WERI-Rb-1 (cell line): ENCODE data around the gene ALG9.

ENCODE experiments used
- DNase-seq: peaks from one replicate; pipeline ENCODE4 v3.0.0-alpha.2; 2020
- H3K27ac ChIP-seq: fragments of 250-450 bp; sonication (Bioruptor Pico); 2 replicates; pipeline ENCODE4 v1.5.1; 2020; ENCODE audit warnings: mild to moderate bottlenecking, moderate library complexity
- H3K27me3 ChIP-seq: fragments of 250-450 bp; sonication (Bioruptor Pico); 2 replicates; pipeline ENCODE4 v1.5.1; 2021; ENCODE audit warnings: mild to moderate bottlenecking, low read depth, moderate library complexity; ENCODE audit not compliant: insufficient read depth, severe bottlenecking
- H3K36me3 ChIP-seq: fragments of 250-450 bp; sonication (Bioruptor Pico); 2 replicates; pipeline ENCODE4 v1.5.1; 2020; ENCODE audit warnings: mild to moderate bottlenecking, moderate library complexity
- H3K4me3 ChIP-seq: 2 replicates; pipeline ENCODE4 v1.5.1; 2011; ENCODE audit warnings: low read depth, mild to moderate bottlenecking, control low read depth, low read length
- H3K9me3 ChIP-seq: fragments of 250-450 bp; sonication (Bioruptor Pico); 2 replicates; pipeline ENCODE4 v1.5.1; 2021; ENCODE audit warnings: mild to moderate bottlenecking, moderate library complexity; ENCODE audit not compliant: severe bottlenecking
- CTCF ChIP-seq: IDR thresholded peaks from 2 replicates; pipeline ENCODE4 v1.5.1; 2011; ENCODE audit warnings: low read depth, mild to moderate bottlenecking, control low read depth, inconsistent platforms, low read length

ALG9 gene

GRCh38 chr11:111845276-111846028 is 25.9 kb downstream of the ALG9 start:
- no peak for TF ChIP-seq CTCF
- no peak overlapping the region for H3K27ac ChIP-seq
- DNase-seq, result no peak
- no peak overlapping the region for H3K4me3 ChIP-seq
- H3K36me3 ChIP-seq, result peaks cover 17% of the 10 kb centered on the region
- H3K9me3 ChIP-seq, result no peaks in the 10 kb centered on the region
- no peaks in the 10 kb centered on the region for H3K27me3 ChIP-seq

GRCh38 chr11:111843661-111844060 is 27.7 kb downstream of the ALG9 start:
- H3K4me3 ChIP-seq, result no peak overlapping the region
- H3K27me3 ChIP-seq, result no peaks in the 10 kb centered on the region
- no peak overlapping the region for H3K27ac ChIP-seq
- no peak for DNase-seq
- TF ChIP-seq CTCF, result no peak
- H3K9me3 ChIP-seq, result no peaks in the 10 kb centered on the region
- H3K36me3 ChIP-seq, result peaks cover 14% of the 10 kb centered on the region

DNA sequence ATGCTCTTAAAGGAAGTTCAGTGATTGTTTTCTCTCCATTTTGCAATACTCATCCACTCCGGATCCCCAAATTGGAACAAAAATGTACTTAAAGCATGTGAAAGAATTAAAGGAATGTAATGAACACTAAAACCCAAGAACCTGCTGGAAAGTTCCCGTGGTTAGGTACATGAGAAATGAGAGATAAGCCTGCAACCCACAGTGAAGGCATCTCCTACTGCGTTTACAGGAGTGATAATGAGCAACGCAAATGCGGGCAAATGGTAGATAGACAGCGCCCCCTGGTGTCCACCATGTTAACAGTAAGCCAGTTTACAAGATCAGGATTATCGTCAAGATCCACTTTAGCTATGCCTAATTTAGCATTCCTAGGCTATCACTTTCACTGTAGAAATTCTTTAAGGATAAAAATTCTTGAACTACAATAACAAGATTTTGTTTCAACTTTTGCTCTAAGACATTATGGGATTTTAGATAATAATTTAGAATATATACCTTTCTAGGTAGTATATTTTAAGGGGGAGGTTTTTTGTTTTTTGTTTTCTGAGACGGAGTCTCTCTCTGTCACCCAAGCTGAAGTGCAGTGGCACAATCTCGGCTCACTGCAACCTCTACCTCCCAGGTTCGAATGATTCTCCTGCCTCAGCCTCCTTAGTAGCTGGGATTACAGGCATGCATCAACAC is 29.9 kb downstream of the ALG9 start:
- DNase-seq, result peak; percentile 82
- peaks cover 28% of the 10 kb centered on the region for H3K36me3 ChIP-seq
- H3K4me3 ChIP-seq, result no peak overlapping the region
- H3K9me3 ChIP-seq, result no peaks in the 10 kb centered on the region
- peak; percentile 74 for TF ChIP-seq CTCF
- H3K27ac ChIP-seq, result no peak overlapping the region
- H3K27me3 ChIP-seq, result no peaks in the 10 kb centered on the region

- H3K4me3 ChIP-seq, result no peak overlapping the region
- TF ChIP-seq CTCF, result no peak
- no peak overlapping the region for H3K27ac ChIP-seq
- no peaks in the 10 kb centered on the region for H3K9me3 ChIP-seq
- peaks cover 36% of the 10 kb centered on the region for H3K36me3 ChIP-seq
- H3K27me3 ChIP-seq, result no peaks in the 10 kb centered on the region
- DNase-seq, result no peak
These were observed 31.2 kb downstream of the ALG9 start for GRCh38 chr11:111840143-111840542.

DNA sequence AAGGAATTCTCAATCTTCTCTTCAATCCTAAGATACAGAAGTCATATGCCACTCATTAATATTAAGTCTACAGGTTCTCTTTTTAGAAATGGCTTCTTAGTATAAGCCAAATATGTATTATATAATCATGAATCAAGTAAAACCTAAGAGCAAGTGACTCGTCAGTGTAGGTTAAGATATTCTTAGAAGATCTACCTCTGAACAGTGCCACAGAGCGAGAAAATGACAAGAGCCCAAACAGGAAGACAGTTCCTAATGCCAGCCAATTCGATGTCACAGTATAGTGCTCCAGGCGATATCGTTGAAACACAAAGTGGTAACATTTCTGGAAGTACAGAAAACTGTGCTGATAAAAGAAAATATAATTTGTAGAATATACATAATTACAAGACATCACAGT is 33.3 kb downstream of the ALG9 start:
- H3K4me3 ChIP-seq, result no peak overlapping the region
- H3K36me3 ChIP-seq, result peaks cover 38% of the 10 kb centered on the region
- no peak for TF ChIP-seq CTCF
- H3K27me3 ChIP-seq, result no peaks in the 10 kb centered on the region
- H3K27ac ChIP-seq, result no peak overlapping the region
- no peaks in the 10 kb centered on the region for H3K9me3 ChIP-seq
- no peak for DNase-seq
